Fibroblast of pulmonary artery (primary cell): ENCODE data around the gene ASB2.

Experiments used
- DNase-seq: peaks from one replicate; pipeline ENCODE4 v3.0.0-alpha.2; 2010; ENCODE audit warnings: low read depth
- H3K4me3 ChIP-seq: replicated peaks from 2 replicates; pipeline ENCODE4 v1.5.1; 2011; ENCODE audit warnings: low read depth, mild to moderate bottlenecking, control low read depth, low read length, moderate library complexity
- CTCF ChIP-seq: IDR thresholded peaks from 2 replicates; pipeline ENCODE4 v1.5.1; 2011; ENCODE audit warnings: mild to moderate bottlenecking, control low read depth, low read length, inconsistent platforms; ENCODE audit errors: missing control alignments

Gene ASB2

GRCh38 chr14:93976477-93977057, at the start of gene ASB2:
Gene ASB2, minus strand, starts transcription at chr14:93976570. Its CDS starts 12,031 bp downstream, at chr14:93964539.
- TF ChIP-seq CTCF: no peak
- DNase-seq: no peak
- H3K4me3 ChIP-seq: no peak within 1 kb of the TSS

- no peak for DNase-seq
- H3K4me3 ChIP-seq: no peak overlapping the region
- no peak for TF ChIP-seq CTCF
Measured at GRCh38 chr14:94025720-94026119, 49.4 kb upstream of the ASB2 start.

- DNase-seq: no peak
- TF ChIP-seq CTCF: no peak
- no peak overlapping the region for H3K4me3 ChIP-seq
Measured at GRCh38 chr14:94024549-94024948, 48.2 kb upstream of the ASB2 start.

- no peak for TF ChIP-seq CTCF
- DNase-seq: no peak
- no peak overlapping the region for H3K4me3 ChIP-seq
Measured at GRCh38 chr14:94022532-94023411, 46.4 kb upstream of the ASB2 start.

GRCh38 chr14:94021416-94022157, 45.2 kb upstream of the ASB2 start:
- no peak for TF ChIP-seq CTCF
- DNase-seq: no peak

GRCh38 chr14:94021001-94021400, 44.6 kb upstream of the ASB2 start:
- no peak for DNase-seq
- no peak for TF ChIP-seq CTCF
- H3K4me3 ChIP-seq: no peak overlapping the region

More at GRCh38 chr14:94021416-94022157, 45.2 kb upstream of the ASB2 start:
- H3K4me3 ChIP-seq: no peak overlapping the region
